HG03439 (cell line): ENCODE data around the gene C3orf70.

Experiments used
- ATAC-seq: cut with Tn5 transposase; IDR thresholded peaks from one replicate; pipeline ENCODE4 v1.9.1; 2021; ENCODE audit warnings: mild to moderate bottlenecking, moderate library complexity; ENCODE audit not compliant: unreplicated experiment

C3orf70 gene, protein sequence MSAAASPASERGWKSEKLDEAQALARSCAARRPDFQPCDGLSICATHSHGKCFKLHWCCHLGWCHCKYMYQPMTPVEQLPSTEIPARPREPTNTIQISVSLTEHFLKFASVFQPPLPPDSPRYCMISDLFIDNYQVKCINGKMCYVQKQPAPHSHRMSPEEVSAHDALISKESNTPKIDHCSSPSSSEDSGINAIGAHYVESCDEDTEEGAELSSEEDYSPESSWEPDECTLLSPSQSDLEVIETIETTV

DNA sequence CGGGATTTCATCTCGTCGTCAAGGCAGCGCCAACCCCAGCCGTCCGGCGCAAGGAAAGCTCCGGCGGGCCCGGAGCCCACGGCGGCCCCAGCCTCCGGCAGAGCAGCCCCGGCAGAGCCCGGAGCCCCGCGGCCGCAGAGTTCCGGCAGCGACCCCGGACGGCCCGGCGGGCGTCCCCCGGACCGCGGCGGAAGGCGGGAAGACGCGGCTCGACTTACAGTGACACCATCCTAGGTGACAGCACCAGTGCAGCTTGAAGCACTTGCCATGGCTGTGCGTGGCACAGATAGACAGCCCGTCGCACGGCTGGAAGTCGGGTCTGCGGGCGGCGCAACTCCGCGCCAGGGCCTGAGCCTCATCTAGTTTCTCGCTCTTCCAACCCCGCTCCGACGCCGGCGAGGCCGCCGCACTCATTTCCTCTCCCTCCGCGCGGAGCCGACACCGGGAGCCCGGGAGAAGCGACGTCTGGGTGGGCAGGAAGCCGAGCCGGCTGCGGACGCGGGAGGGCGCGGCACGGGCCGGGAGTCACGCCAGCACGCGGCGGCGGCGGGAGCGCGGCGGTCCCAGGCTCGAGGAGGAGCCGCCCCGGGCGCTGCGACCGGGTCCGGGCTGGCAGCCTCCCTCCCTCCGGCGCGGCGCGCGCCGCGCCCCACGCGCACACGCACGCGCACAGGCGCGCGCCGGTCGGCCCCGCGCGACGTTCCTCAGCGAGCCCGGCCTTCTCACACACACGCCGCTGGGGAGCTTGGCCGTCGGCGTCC lies at the start of gene C3orf70:
TSS of gene C3orf70 (minus strand) at position 651 of the 761 bp plus-strand sequence. CDS start at position 414, 237 bp downstream.
- no peak for ATAC-seq

DNA sequence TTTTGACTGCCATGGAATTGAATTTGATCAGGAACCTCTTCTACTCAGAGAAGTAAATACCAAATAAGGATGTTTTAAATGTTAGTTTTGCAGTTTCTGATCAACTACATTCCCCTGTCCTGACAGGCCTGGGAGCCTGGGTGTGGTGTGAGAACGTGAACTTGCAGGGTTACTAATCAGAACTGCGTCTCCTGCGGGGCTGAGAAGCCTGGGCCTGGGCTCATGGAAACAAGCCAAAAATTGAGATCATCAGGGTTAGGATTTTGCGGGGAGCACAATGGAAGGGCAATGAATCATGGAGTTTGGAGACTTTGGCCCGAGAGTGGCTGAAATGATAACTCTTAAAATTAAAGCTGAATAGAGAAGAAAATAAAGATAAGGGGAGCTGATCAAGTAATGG lies 47.8 kb upstream of the C3orf70 start:
- ATAC-seq: no peak

DNA sequence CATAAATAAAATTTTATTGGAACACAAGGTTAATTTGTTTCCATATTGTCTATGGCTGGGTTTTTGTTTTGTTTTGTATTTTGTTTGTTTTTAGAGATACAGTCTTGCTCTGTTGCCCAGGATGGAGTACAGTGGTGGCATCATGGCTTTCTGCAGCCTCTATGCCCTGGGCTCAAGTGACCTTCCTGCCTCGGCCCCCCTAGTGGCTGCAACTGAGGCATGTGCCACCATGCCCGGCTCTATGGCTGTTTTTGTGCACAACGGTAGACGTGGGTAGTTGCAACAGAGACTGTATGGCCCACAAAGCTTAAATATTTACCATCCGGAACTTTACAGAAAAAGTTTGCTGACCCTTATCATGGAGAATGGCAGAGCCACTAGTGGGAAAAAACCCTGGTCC lies 46.8 kb upstream of the C3orf70 start:
- ATAC-seq: no peak

DNA sequence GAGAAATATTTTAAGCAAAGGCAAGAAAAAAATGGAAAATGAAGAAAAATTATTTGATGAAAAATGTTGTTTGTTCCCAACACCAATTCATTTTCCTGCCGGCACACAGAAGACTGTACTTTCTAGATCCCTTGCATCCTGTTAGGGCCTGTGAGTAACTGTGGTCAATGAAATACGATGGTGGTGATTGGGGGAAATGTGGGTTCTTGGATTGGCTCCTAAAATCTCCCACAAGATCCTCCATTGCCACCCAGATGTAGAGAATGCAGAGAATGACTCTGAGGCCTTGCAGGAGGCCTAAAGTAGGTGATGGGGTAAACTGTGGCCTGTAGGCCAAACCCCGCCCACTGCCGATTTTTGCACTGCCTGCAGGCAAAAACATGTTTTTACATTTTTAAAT lies 46.3 kb upstream of the C3orf70 start:
- ATAC-seq: no peak

DNA sequence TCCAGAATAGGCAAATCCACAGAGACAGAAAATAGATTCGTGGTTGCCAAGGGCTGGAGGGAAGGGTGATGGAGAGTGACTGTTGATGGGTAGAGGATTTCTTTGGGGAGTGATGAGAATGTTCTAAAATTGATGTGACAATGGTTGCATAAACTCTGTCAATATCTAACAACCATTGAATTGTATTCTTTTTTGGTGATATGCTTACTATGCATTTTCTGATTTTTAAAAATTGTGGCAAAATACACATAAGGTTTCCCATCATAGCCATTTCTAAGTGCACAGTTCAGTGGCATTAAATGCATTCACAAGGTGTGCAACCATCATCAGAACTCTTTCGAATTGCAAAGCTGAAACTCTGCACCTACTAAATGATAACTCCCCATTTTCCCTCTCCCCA lies 44.2 kb upstream of the C3orf70 start:
- ATAC-seq: no peak

DNA sequence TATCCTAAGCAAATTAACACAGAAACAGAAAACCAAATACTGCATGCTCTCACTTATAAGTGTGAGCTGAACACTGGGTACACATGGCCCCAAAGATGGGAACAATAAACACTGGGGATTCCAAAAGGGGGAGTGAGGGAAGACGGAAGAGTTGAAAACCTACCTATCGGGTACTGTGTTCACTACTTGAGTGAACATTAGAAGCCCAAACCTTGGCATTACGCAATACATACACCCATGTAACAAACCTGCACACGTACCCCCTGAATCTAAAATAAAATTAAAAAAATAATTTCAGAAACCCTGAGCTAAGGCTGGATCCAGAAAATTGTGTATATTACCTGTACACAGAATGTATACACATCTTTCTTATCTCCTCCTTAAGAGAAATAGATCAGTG lies 42.8 kb upstream of the C3orf70 start:
- no peak for ATAC-seq

DNA sequence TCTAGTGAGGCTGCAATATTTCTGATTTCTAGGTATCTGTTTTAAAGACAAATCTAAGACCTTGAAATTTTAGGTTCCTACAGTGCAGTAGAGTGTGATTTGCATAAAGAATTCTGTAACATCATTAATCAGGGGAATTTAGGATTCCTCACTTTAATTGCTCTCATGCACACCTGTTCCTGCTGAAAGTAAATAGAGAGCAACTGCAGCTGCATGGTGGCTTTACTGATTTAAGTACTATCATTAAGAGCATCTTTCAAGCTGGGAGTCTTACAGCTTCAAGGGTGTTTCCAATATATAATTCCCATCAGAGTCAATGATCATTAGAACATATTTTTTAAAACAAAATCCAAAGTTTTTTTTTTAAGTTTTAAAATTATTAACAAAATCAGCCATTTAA lies 36.0 kb upstream of the C3orf70 start:
- no peak for ATAC-seq

DNA sequence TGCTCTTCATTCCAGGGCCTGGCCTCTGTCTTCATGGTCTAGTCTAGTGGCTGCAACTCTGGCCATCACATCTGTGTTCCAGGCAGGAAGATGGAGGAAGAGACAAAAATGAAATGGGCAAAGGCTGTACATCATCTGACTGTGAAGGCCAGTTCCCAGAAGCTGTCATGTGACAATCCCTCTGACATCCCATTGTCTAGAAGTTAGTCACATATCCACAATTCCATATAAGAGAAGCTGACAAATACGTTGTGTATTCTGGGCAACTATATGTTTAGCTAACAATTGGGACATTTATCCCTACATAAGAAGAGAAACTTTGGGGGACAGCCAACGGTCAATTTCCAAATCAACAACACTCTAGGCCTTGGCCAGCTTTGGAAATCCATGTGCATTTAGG lies 34.5 kb upstream of the C3orf70 start:
- no peak for ATAC-seq

DNA sequence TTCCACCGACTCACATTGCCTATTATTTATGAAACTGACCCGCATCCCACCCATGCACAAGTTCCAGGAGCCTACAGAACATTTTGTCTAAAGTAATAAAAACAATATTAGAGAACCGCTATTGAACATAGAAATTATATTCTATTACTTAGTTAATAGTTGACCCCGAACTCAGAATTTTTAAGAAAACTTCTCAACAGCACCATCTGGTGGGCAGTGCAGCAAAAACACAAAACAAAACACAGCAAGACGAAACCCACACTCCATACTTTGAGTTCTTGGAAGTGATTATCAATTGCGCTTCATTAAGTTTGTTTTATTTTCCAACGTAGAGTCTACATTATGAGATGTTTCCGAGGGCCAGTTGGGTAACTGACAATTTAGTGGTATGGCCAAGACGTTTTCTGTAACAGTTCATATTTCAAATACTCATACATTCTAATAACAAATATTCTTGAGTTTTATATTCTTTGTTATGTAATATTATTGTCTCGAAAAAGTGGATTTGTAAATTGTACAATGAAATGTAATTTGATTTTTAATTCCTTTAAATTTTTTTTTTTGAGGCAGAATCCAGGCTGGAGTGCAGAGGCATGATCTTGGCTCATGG lies 24.0 kb upstream of the C3orf70 start:
- ATAC-seq: no peak

DNA sequence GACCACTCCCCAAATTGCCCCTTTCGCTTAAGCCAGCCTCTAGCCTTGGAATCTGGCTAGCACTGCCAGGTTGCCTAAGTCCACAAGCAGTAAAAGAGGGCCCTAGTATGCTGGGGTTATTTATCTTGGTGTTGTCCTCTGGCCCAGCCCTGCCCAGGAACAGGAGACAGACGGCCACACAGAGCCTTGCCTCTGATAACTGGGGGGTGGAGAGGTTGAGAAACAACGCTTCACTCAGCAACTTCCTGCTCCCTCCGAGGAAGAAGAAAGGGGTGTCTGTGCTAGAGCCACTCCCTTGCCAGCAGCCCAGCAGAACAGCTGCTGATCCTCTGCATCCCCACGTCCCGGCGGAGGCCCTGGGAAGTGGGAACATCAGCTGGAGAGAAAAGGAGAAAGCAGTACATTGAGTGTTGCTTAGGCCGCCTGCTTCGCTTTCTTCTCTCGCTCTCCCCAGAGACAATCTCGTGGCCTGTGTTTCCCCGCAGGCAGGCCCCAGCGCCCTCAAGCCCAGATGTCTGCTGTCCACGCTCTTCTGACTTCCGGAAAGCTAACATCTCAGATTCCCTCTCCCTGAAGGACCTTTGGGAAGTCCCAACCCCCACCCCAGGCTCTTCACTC lies 22.6 kb upstream of the C3orf70 start:
- no peak for ATAC-seq

DNA sequence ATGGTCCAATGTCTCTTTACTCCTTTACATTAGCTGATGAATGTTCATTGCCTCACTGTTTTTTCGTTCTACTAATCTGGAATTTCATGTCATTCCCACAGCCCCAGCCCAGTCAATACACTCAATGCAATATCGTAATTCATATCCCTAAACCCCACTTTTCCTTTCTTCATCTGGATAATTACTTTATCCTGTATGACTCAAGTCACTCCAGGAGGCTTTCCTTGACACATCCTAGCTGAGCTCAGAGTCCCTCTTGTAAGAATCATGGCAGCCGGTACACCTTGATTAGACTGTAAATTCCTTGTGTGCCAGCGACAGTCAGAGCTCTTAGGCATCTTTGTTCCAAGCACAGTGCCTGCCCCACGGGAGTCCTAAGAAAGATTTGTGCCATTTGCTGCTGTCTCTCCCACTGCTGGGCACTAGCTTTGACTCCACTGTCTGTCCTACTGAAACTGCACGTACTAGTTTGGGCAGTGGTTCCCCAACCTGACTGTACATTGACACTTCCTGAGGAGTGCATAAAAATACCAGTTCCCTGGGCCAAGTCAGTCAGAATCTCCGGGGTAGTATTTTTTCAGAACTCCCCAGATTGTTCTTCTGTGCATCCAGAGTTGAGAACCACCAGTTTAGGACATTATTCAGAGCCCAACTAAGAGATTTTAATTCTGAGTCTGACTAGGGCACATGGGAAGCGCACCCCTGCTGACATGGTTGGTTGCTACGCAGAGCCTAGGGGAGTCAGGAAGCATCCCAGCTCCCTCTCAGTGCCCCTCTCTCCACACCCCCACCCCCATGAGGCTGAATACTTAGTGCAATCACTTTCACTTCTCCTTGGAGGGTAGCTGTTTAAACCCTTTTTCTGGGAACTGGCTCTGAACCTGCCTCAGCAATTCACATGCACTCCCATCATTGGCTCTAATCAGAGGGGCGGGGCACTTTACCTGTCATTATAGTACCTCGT lies 19.5 kb upstream of the C3orf70 start:
- no peak for ATAC-seq

DNA sequence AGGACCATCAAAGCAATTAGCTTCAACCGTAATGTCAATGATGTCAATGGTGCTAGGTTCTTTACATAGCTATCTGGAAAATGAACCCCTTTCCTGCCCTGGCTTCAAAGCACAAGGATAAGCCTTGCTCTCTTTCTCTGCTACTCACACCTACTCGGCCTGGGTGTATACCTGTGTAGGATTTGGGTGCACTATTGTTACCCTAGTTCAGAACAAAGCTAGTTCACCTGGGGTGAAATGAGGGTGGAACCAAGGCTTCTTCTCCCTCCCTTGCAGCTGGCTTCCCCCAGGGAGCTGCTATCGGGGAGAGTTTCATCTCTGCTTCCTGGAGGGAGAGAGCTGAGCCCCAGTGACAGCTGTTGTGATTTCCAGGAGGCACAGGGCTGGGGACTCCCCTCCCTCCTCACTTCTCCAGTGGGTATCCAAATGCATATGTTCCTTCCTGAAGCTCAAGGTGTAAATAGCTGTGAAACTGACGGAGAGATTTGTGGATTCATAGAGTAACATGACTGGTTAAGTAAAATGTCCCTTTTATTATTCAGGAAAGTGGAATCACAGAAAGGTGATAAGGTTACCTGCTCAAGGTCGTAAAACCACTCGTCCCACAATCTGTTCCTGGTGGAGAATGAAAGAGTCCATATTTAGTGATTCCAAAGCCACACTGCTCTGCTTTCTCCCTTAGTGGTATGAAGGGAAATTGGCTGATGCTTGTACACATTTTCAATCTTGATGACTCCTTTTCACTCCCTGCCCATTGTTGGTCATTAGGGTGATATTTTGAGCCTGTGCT lies 11.8 kb upstream of the C3orf70 start:
- ATAC-seq: no peak

DNA sequence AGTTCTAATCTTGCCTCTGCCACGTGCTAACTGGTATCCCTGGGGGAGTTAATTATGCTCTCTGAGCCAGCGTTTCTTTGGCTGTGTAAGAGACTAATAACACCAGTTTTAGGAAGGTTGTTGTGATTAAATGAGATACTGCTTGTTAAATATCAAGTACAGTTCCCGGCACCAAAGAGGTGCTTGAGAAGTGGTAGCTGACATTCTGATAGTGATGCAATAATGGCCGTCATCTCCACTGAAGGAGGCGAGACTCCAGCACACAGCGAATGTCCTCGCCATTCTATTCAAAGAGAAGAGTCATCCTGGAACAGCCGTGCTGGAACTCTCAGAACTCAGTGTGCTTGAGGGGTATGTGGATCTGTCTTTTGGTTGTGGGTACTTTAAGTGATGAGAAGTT lies 9.8 kb upstream of the C3orf70 start:
- no peak for ATAC-seq

DNA sequence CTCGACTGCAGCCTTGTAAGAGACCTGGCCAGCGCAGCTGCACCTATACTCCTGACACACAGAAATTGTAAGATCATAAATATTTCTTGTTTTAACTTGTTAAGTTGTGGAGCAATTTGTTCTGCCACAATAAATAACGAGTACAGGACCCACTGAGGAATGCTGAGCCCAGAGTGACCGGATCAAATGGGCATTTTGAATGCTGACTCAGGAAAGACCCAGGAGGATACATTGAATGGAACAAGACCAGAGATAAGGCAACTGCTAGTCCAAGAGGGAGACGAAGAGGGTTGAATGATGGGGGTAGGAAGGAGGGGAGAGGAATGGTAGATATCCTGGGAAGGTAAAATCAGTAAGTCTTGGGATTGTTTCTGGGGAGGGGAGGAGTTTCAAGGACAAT lies 8.9 kb upstream of the C3orf70 start:
- ATAC-seq: no peak

DNA sequence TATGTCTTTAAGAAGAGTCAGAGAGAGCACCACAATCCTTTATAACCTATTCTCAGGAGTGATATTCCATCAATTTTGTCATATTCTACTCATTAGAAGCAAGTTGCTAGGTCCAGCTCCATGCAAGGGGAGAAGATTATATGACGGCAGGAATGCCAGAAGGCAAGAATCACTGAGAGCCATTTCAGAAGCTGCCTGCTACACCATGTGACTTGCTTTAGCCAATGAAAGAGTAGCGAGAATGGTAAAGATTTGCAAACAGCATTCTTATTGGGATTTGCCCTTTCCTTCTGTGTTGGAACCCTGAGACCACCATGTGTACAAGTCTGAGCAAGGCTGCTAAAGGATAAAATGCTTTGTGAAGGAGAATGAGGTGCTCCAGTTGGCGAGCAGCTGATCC lies 4.5 kb upstream of the C3orf70 start:
- ATAC-seq: no peak

DNA sequence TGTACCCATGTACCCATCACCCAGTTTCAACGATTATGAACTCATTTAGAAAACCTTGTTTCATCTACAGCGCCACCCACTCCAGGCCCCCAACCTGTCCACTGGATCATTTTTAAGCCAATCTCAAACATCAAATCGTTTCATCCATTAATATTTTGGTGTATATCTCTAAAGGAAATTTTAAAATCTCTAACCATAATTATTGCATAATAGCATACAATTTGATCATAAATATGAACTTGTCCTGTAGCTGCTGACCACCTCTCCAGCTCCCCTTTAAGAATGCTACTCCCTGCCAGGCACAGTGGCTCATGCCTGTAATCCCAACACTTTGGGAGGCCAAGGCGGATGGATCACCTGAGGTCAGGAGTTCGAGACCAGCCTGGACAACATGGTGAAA lies 2.8 kb upstream of the C3orf70 start:
- ATAC-seq: no peak

DNA sequence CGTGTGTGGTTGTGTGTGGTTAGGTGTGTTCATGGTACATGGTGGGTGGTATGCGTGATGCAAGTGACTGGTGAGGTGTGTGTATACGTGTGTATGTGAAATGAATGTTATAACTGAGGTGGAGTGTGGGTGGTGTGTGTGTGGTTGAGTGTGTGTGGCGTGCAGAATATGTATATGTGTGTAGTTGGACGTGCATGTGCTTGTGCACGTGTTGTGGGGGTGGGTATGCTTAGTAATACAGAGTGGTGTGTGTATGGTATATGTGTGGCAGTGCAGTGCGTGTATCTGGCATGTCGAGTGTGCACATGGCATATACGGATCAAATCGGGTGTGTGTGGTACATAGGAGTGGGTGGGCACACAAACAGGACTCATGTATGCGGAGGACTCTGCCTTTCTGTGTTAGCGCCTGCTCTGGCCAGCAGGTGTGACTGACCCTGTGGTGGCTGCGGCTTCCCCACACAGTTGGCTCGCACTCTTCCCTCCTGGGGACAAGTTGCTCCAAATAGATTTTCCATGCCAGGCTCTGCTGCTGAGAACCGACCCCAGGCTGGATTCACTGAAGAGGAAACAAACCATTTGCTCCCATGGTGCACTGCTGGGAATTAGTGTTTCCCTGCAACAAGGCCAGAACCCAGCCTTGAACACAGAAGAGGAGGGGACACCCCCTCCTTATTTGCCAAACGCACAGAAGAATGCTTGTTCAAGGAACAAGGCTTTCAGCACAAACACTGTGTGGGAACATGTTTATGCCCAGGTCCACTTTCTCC lies 1.2 kb upstream of the C3orf70 start:
- no peak for ATAC-seq

DNA sequence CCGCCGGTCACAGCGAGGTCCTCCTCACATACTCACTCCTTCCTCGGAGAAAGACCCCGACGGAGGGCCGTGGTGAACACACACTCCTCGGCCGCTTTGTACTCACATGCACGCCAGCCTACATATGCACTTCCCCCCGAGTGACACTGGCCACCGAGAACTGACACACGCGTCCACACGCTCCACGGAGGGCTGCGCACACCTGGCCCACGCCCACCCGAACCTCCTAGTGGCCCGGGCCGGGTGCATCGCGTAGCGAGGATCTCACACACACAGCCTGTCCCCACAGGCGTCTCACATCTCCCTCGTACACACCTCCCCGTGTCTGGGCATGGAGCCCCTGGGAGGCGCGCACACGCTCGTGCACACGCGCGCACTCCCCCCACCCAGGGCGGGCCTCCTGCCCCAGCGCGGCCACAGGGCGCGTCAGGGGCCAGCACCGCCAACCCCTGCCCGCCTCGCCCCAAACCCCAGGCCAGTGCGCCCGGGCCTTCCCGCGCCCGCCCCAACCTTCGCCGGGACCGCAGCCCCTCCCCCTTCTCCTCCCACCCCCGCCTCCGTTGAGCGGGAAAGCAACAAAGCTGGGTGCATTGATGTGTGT lies 411 bp upstream of the C3orf70 start:
- ATAC-seq: no peak

DNA sequence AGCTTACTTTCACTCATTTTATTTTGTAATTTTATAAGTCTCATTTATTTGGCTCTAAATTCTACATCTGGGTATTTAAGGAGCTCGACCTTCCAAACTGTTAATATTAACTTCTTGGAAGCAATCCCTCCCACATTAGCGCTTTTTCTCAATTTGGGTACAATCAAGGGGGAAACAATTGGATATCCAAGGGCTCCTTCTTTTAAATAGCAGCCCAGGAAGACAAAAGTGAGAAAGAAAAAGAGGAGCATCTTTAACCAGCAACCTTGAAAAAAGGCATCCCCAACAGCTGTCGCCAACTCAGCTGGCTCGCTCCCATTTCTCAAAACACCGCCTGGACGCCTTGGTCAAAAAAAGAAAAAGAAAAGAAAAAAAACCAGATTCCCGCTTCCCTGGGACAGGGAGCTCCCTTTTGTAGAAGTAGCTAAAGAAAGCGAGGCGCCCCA lies 873 bp downstream of the C3orf70 start:
- no peak for ATAC-seq
